K562 (cell line): ENCODE results near the gene CEP89. TPM values are rescaled to one million over a fixed set of nuclear protein-coding genes. Genes with fewer than 3 reads are reported as not detected.

ENCODE experiments used
- ATF2 ChIP-seq: sonication (generic); formaldehyde crosslinking; IDR thresholded peaks from 2 replicates; pipeline ENCODE4 v1.8.1; 2022; ENCODE audit warnings: missing genetic modification reagents
- CTBP1 ChIP-seq: fragments of 450-650 bp; IDR thresholded peaks from 2 replicates; pipeline ENCODE4 v1.6.1; 2016; ENCODE audit warnings: borderline replicate concordance
- EHMT2 ChIP-seq: fragments of 450-650 bp; IDR thresholded peaks from 2 replicates; pipeline ENCODE4 v1.6.1; 2018; ENCODE audit warnings: antibody characterized with exemption
- FOSL1 ChIP-seq: fragments of 200-800 bp; sonication (Bioruptor generic); conservative IDR thresholded peaks from 2 replicates; pipeline ENCODE4 v1.6.1; 2016; ENCODE audit warnings: missing genetic modification characterization, missing compliant biosample characterization
- GTF2E2 ChIP-seq: fragments of 200-800 bp; sonication (Bioruptor generic); IDR thresholded peaks from 2 replicates; pipeline ENCODE4 v1.6.1; 2016; ENCODE audit warnings: missing genetic modification characterization, missing compliant biosample characterization
- IFI16 ChIP-seq: fragments of 250-450 bp; sonication (Bioruptor Pico); IDR thresholded peaks from 2 replicates; pipeline ENCODE4 v2.1.2; 2022; ENCODE audit warnings: mild to moderate bottlenecking, inconsistent platforms
- IRF1 ChIP-seq: sonication (generic); formaldehyde crosslinking; IDR thresholded peaks from 2 replicates; pipeline ENCODE4 v1.8.0; 2022; ENCODE audit warnings: missing genetic modification reagents, mild to moderate bottlenecking, borderline replicate concordance
- NR2C1 ChIP-seq, 2 experiments: fragments of 450-650 bp; IDR thresholded peaks; 2 replicates each; pipeline ENCODE4 v1.6.1; 2017; ENCODE audit warnings: mild to moderate bottlenecking in 2 of 2, antibody characterized with exemption in 1 of 2, inconsistent platforms in 1 of 2, missing compliant biosample characterization in 1 of 2, missing genetic modification characterization in 1 of 2
- PHF8 ChIP-seq: fragments of 200-600 bp; sonication (generic); IDR thresholded peaks from 2 replicates; pipeline ENCODE4 v1.6.1; 2012; ENCODE audit warnings: mixed run types, mild to moderate bottlenecking, inconsistent platforms, low read length, moderate library complexity, borderline replicate concordance
- RFX7 ChIP-seq: fragments of 250-450 bp; sonication (Bioruptor Pico); IDR thresholded peaks from 2 replicates; pipeline ENCODE4 v1.5.1; 2021; ENCODE audit warnings: mild to moderate bottlenecking
- RHOXF2B ChIP-seq: fragments of 250-450 bp; sonication (Bioruptor Pico); conservative IDR thresholded peaks from 2 replicates; pipeline ENCODE4 v1.5.1; 2021
- SMARCE1 ChIP-seq: fragments of 450-650 bp; IDR thresholded peaks from 2 replicates; pipeline ENCODE4 v1.7.1; 2016; ENCODE audit warnings: mild to moderate bottlenecking
- SNAPC5 ChIP-seq: fragments of 250-450 bp; sonication (Bioruptor Pico); IDR thresholded peaks from 2 replicates; pipeline ENCODE4 v1.8.0; 2021; ENCODE audit warnings: moderate library complexity, mild to moderate bottlenecking, inconsistent platforms
- SRSF3 ChIP-seq: fragments of 200-400 bp; formaldehyde crosslinking; IDR thresholded peaks from 2 replicates; pipeline ENCODE4 v1.6.1; 2016; ENCODE audit warnings: mild to moderate bottlenecking, low read length, moderate library complexity; ENCODE audit not compliant: insufficient read depth
- STAG1 ChIP-seq: sonication (generic); formaldehyde crosslinking; IDR thresholded peaks from 2 replicates; pipeline ENCODE4 v1.5.0; 2020; ENCODE audit warnings: missing genetic modification reagents, borderline replicate concordance
- TRIM25 ChIP-seq: fragments of 450-650 bp; IDR thresholded peaks from 2 replicates; pipeline ENCODE4 v1.7.0; 2016; ENCODE audit warnings: borderline replicate concordance
- U2AF2 ChIP-seq: fragments of 200-400 bp; formaldehyde crosslinking; optimal IDR thresholded peaks from 2 replicates; pipeline ENCODE3; 2017; ENCODE audit warnings: low read depth, mild to moderate bottlenecking, low read length
- USF2 ChIP-seq: sonication (generic); formaldehyde crosslinking; IDR thresholded peaks from 2 replicates; pipeline ENCODE4 v1.5.0; 2020; ENCODE audit warnings: missing genetic modification reagents
- ZBTB12 ChIP-seq: fragments of 250-450 bp; sonication (Bioruptor Pico); IDR thresholded peaks from 2 replicates; pipeline ENCODE4 v1.4.0; 2020
- ZNF174 ChIP-seq: fragments of 250-450 bp; sonication (Bioruptor Pico); IDR thresholded peaks from 2 replicates; pipeline ENCODE4 v1.4.0; 2020; ENCODE audit warnings: mild to moderate bottlenecking
- ZNF3 ChIP-seq: fragments of 250-450 bp; sonication (Bioruptor Pico); IDR thresholded peaks from 2 replicates; pipeline ENCODE4 v1.5.0; 2021; ENCODE audit warnings: mild to moderate bottlenecking, moderate library complexity
- ZNF384 ChIP-seq: IDR thresholded peaks from 2 replicates; pipeline ENCODE4 v1.6.1; 2012; ENCODE audit warnings: low read depth, low read length, improper control_type of control experiment
- ZNF655 ChIP-seq: fragments of 250-450 bp; sonication (Bioruptor Pico); IDR thresholded peaks from 2 replicates; pipeline ENCODE4 v1.5.0; 2021
- polyA plus RNA-seq, 8 experiments: library from polyadenylated mRNA; depleted of rRNA in 4 of 8; stranded (reverse) in 5 of 8; unstranded in 3 of 8; fragments of >200 nt; fragmentation: Nextera tagmentation in 2 of 8; fragmentation: Illumina TruSeq in 1 of 8; extraction: Ambion mirVana in 2 of 8; extraction: Trizol in 1 of 8; gene quantifications; 2 replicates each; pipeline versions ENCODE4 v1.2.1 to v1.2.3, GENCODE V29; 2011 to 2014; ENCODE audit warnings: inconsistent platforms in 1 of 8, missing spikeins in 1 of 8
- total RNA-seq, 7 experiments: library from RNA; depleted of rRNA in 6 of 7; stranded (reverse); fragments of >200 nt in 6 of 7; fragmentation: Illumina TruSeq in 2 of 7; extraction: Trizol in 2 of 7; gene quantifications; 2 replicates each; pipeline versions ENCODE4 v1.2.1 to v1.2.3, GENCODE V29; 2011 to 2021; ENCODE audit warnings: low replicate concordance in 1 of 7

The CEP89 gene
- total and polyA plus RNA-seq, 9 of the 15 experiments (the other 6 are each of a cell fraction or from before 2014, with no cell fraction given) = 5.5 to 15.0 (median 7.2) TPM

GRCh38 chr19:32909257-32909656, 62.5 kb downstream of the CEP89 start (continued):
- no peak for TF ChIP-seq ZNF655 (CRISPR knock-in tag)
- no peak for TF ChIP-seq SNAPC5
- no peak for TF ChIP-seq SRSF3
- no peak for TF ChIP-seq STAG1
- no peak for TF ChIP-seq USF2 (CRISPR knock-in tag)
- TF ChIP-seq NR2C1 (IDR thresholded peaks at IDR 0.05) = no peak; the same call in 1 of the 2 replicates
- peak; percentile 55 for TF ChIP-seq NR2C1 (tag; IDR thresholded peaks at IDR 0.05)
- no peak for TF ChIP-seq ATF2 (CRISPR knock-in tag)
- peak; percentile 96 for TF ChIP-seq CTBP1
- TF ChIP-seq IFI16 (CRISPR knock-in tag) = no peak
- TF ChIP-seq PHF8 = no peak
- no peak for TF ChIP-seq ZNF384
- no peak for TF ChIP-seq TRIM25
- peak; percentile 83; the same call in 1 of the 2 replicates for TF ChIP-seq SMARCE1
- TF ChIP-seq RHOXF2B (CRISPR knock-in tag) = no peak
- no peak for TF ChIP-seq EHMT2
- TF ChIP-seq ZBTB12 = no peak
- no peak for TF ChIP-seq GTF2E2
- no peak for TF ChIP-seq RFX7 (CRISPR knock-in tag)
- no peak for TF ChIP-seq ZNF3 (CRISPR knock-in tag)
- no peak for TF ChIP-seq ZNF174 (CRISPR knock-in tag)
- 0 out of 2 replicates have a peak, but pooled peaks have one; percentile 45 for TF ChIP-seq FOSL1 (tag)
- TF ChIP-seq U2AF2 = no peak
- TF ChIP-seq IRF1 (CRISPR knock-in tag) = no peak
